Neuronal stem cell (in vitro differentiated cells): ENCODE data around the gene CCDC149.

Experiments used
- DNase-seq: peaks from one replicate; pipeline ENCODE4 v3.0.0-alpha.2; 2013; ENCODE audit warnings: low spot score
- H2AFZ ChIP-seq: one replicate; pipeline ENCODE4 v1.6.1; 2013; ENCODE audit warnings: mild to moderate bottlenecking, low read length, inconsistent platforms
- H2AK5ac ChIP-seq: 2 replicates; pipeline ENCODE4 v1.6.1; 2013; ENCODE audit warnings: low read depth, mild to moderate bottlenecking, inconsistent platforms, low read length, moderate library complexity, mixed read lengths
- H2BK120ac ChIP-seq: 2 replicates; pipeline ENCODE4 v1.6.1; 2013; ENCODE audit warnings: low read depth, mild to moderate bottlenecking, inconsistent platforms, low read length, moderate library complexity, mixed read lengths
- H2BK12ac ChIP-seq: one replicate; pipeline ENCODE4 v1.6.1; 2013; ENCODE audit warnings: low read length, inconsistent platforms
- H2BK15ac ChIP-seq: 2 replicates; pipeline ENCODE4 v1.6.1; 2013; ENCODE audit warnings: mild to moderate bottlenecking, low read length, inconsistent platforms, mixed read lengths
- H2BK5ac ChIP-seq: one replicate; pipeline ENCODE4 v1.6.1; 2013; ENCODE audit warnings: inconsistent platforms, mild to moderate bottlenecking, low read length, moderate library complexity
- H3K14ac ChIP-seq: one replicate; pipeline ENCODE4 v1.6.1; 2013; ENCODE audit warnings: low read length, inconsistent platforms
- H3K18ac ChIP-seq: 2 replicates; pipeline ENCODE4 v1.6.1; 2013; ENCODE audit warnings: low read length, inconsistent platforms
- H3K23ac ChIP-seq: 2 replicates; pipeline ENCODE4 v1.6.1; 2013; ENCODE audit warnings: low read depth, mild to moderate bottlenecking, mixed read lengths, low read length, inconsistent platforms; ENCODE audit not compliant: poor library complexity
- H3K27ac ChIP-seq: replicated peaks from 3 replicates; pipeline ENCODE4 v1.5.1; 2013; ENCODE audit warnings: low read length, inconsistent platforms
- H3K27me3 ChIP-seq, 3 experiments: 2 replicates each; pipeline ENCODE4 v1.6.1; 2013; ENCODE audit warnings: low read length in 3 of 3, mild to moderate bottlenecking in 2 of 3, inconsistent platforms in 1 of 3, low read depth in 1 of 3, mixed read lengths in 1 of 3, moderate library complexity in 1 of 3; ENCODE audit not compliant: control insufficient read depth in 3 of 3, insufficient read depth in 3 of 3
- H3K36me3 ChIP-seq, 2 donors: replicated peaks in 1 of 2; 2 replicates each; pipeline ENCODE4 v1.6.1; 2013; ENCODE audit warnings: low read length in 2 of 2; ENCODE audit not compliant: control insufficient read depth in 2 of 2, insufficient read depth in 2 of 2
- H3K4ac ChIP-seq: 2 replicates; pipeline ENCODE4 v1.6.1; 2013; ENCODE audit warnings: inconsistent platforms, mild to moderate bottlenecking, low read length, moderate library complexity
- H3K4me1 ChIP-seq, 2 donors: 1 replicate in 1 of 2; 2 replicates in 1 of 2; pipeline ENCODE4 v1.6.1; 2013; ENCODE audit warnings: low read length in 2 of 2, low read depth in 1 of 2; ENCODE audit not compliant: control insufficient read depth in 2 of 2, insufficient read depth in 1 of 2
- H3K4me2 ChIP-seq: one replicate; pipeline ENCODE4 v1.6.1; 2013; ENCODE audit warnings: mild to moderate bottlenecking, low read length, inconsistent platforms; ENCODE audit not compliant: insufficient read depth, poor library complexity, severe bottlenecking
- H3K4me3 ChIP-seq, 2 donors: 2 replicates each; pipeline ENCODE4 v1.5.1; 2013; ENCODE audit warnings: low read length in 2 of 2, mild to moderate bottlenecking in 2 of 2, inconsistent platforms in 1 of 2, moderate library complexity in 1 of 2
- H3K79me1 ChIP-seq: one replicate; pipeline ENCODE4 v1.6.1; 2013; ENCODE audit warnings: low read depth, mild to moderate bottlenecking, inconsistent platforms, low read length, moderate library complexity
- H3K9ac ChIP-seq: one replicate; pipeline ENCODE4 v1.6.1; 2013; ENCODE audit warnings: mild to moderate bottlenecking, low read depth, low read length, inconsistent platforms; ENCODE audit not compliant: poor library complexity
- H3K9me3 ChIP-seq, 2 donors: replicated peaks in 1 of 2; 2 replicates each; pipeline versions ENCODE3 to v1.6.1; 2013; ENCODE audit warnings: low read length in 2 of 2, mild to moderate bottlenecking in 2 of 2, inconsistent platforms in 1 of 2, low read depth in 1 of 2, mixed read lengths in 1 of 2, moderate library complexity in 1 of 2; ENCODE audit not compliant: control insufficient read depth in 2 of 2, insufficient read depth in 1 of 2
- H4K8ac ChIP-seq: one replicate; pipeline ENCODE4 v1.6.1; 2013; ENCODE audit warnings: low read depth, mild to moderate bottlenecking, inconsistent platforms, low read length, moderate library complexity
- H4K91ac ChIP-seq: one replicate; pipeline ENCODE4 v1.6.1; 2013; ENCODE audit warnings: low read length, low read depth, mild to moderate bottlenecking, inconsistent platforms; ENCODE audit not compliant: poor library complexity
- WGBS, 2 donors: extraction: QIAGEN DNeasy Blood & Tissue Kit; methylation state at CpG; one replicate each; pipeline ENCODE4 v1.1.7; 2013; ENCODE audit warnings: missing lambda C conversion rate in 2 of 2, mixed read lengths in 1 of 2; ENCODE audit not compliant: insufficient read length in 2 of 2, insufficient replicate concordance in 1 of 2; ENCODE audit errors: extremely low coverage in 2 of 2; 5-methylcytosine and 5-hydroxymethylcytosine counted together

CCDC149 gene

DNA sequence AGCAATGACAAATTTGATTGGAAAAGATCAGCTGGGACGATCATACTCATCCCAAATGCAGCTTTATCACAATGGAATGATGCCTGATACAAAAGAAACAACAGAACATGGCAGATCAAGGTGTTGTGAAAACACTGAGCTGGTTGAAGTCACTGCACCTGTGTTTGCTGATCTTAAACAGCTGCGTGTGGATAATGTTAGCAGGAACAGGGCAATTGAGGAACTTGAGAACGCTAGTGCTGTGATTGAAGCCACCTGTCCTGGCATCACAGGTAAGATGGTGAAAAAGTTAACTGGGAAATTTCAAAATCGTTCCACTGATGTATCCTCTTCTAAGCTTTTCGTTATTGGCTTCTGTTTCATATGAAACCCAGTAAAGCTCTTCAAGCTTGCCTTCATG lies 144.8 kb downstream of the CCDC149 start:
- H3K9me3 ChIP-seq = no peaks in the 10 kb centered on the region
- no peak overlapping the region for H3K9ac ChIP-seq
- no peak overlapping the region for H3K18ac ChIP-seq
- H2AK5ac ChIP-seq = no peak overlapping the region
- H2BK120ac ChIP-seq = no peak overlapping the region
- H2BK12ac ChIP-seq = no peak overlapping the region
- H2BK5ac ChIP-seq = no peak overlapping the region
- no peak overlapping the region for H3K23ac ChIP-seq
- no peak overlapping the region for H3K4ac ChIP-seq
- no peaks in the 10 kb centered on the region for H3K36me3 ChIP-seq
- no CpG with 5 or more reads among the region's 5 CpGs for WGBS, 2 donors
- no peaks in the 10 kb centered on the region for H3K79me1 ChIP-seq
- H2AFZ ChIP-seq = no peak overlapping the region
- H3K27ac ChIP-seq = no peak overlapping the region
- no peak overlapping the region for H4K91ac ChIP-seq
- DNase-seq = no peak
- H2BK15ac ChIP-seq = no peak overlapping the region
- H3K14ac ChIP-seq = no peak overlapping the region
- no peak overlapping the region for H3K4me3 ChIP-seq
- H3K27me3 ChIP-seq = no peaks in the 10 kb centered on the region
- no peak overlapping the region for H3K4me2 ChIP-seq
- H4K8ac ChIP-seq = no peak overlapping the region
- no peaks in the 10 kb centered on the region for H3K4me1 ChIP-seq

DNA sequence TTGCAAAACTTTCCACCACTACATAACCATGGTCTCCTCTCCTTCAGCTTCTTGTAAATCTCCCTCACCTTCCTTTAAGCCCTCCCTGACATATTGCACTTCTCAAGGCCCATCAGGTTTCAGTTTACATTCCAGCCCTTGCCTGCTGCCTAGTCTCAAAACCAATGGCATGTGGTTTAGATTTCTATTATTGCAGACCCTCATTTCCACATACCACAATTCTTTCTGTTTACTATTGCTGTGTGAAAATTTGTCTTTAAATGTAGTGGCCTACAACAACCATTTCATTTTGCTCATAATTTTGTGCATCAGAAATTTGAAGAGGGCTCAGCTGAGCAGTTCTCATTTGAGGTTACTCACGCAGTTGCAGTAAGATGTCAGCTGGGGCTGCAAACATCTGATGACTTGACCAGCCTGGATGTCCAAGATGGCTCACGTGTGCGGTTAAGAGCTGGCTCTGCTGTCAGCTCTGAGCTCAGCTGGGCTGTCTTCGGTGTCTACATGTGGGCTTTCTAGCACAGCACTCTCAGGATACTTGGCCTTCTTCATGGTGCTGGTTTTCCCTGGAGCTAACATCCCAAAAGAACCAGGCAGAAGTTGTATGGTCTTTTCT lies 147.4 kb downstream of the CCDC149 start:
- Histone ChIP-seq H4K91ac (no peak overlapping the region), H3K4ac (no peak overlapping the region), H2AFZ (no peak overlapping the region), H2AK5ac (no peak overlapping the region), H3K9me3 (no peaks in the 10 kb centered on the region), H3K27me3 (no peaks in the 10 kb centered on the region), H2BK5ac (no peak overlapping the region), H3K23ac (no peak overlapping the region), H3K4me3 (no peak overlapping the region), H3K4me1 (no peaks in the 10 kb centered on the region), H4K8ac (no peak overlapping the region), H3K9ac (no peak overlapping the region), H3K14ac (no peak overlapping the region), H2BK120ac (no peak overlapping the region), H3K27ac (no peak overlapping the region), H3K18ac (no peak overlapping the region), H2BK15ac (no peak overlapping the region), H2BK12ac (no peak overlapping the region), H3K4me2 (no peak overlapping the region), H3K36me3 (no peaks in the 10 kb centered on the region), H3K79me1 (no peaks in the 10 kb centered on the region)
- WGBS, 2 donors = no CpG with 5 or more reads among the region's 4 CpGs
- no peak for DNase-seq

DNA sequence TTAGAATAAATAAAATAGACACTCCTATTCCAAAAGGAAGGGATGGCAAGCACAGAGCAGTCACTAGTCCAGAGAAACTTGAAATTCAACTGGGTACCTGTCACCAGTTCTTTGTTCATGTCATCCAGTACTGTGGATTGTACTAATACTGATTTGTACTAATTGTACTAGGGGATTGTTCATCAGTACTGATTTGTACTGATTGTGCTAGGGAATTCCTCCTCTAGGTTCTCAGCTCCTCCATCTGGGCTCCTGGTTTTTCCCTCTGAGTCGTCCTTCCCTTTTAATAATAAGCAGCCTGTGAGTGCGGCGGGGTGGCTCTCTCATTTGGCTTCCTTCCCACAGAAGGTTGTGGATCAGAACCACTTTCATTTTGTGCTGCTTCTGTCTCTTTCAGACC lies 148.5 kb downstream of the CCDC149 start:
- Histone ChIP-seq H3K4me2 (no peak overlapping the region), H2AFZ (no peak overlapping the region), H4K8ac (no peak overlapping the region), H2BK5ac (no peak overlapping the region), H3K23ac (no peak overlapping the region), H3K9me3 (no peaks in the 10 kb centered on the region), H2AK5ac (no peak overlapping the region), H3K4me3 (no peak overlapping the region), H3K4ac (no peak overlapping the region), H3K79me1 (no peaks in the 10 kb centered on the region), H2BK15ac (no peak overlapping the region), H2BK12ac (no peak overlapping the region), H3K27me3 (no peaks in the 10 kb centered on the region), H3K4me1 (no peaks in the 10 kb centered on the region), H2BK120ac (no peak overlapping the region), H3K27ac (no peak overlapping the region), H3K18ac (no peak overlapping the region), H3K36me3 (no peaks in the 10 kb centered on the region), H3K9ac (no peak overlapping the region), H3K14ac (no peak overlapping the region), H4K91ac (no peak overlapping the region)
- no CpG with 5 or more reads among the region's 3 CpGs for WGBS, 2 donors
- no peak for DNase-seq

DNA sequence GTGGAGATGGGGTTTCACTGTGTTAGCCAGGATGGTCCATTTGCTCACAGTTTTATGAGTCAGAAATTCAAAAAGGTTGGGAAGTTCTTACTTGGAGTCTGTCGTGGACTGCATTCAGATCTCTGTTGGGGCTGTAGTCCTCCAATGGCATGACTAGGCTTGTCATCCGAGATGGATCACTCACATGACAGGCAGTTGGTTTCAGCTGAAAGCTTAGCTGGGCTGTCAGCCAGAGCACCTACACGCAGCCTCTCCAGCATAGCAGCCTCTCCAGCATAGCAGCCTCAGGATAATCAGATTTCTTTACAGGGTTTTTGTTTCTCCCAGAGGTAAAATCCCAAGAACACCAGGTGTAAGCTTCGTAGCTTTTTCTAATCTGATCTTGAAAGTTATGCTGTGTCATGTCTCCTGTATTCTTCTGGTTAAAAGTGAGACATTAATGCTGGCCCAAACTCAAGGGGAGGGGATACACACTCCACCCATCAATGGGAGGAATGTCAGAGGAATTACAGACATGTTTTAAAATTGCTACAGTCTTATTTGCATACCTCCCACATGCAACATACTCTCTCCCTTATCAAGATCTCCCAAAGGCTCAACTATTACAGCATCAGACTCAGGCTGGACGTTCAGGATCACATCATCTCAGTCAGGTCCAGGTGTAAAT lies 149.1 kb downstream of the CCDC149 start:
- Histone ChIP-seq H2BK120ac (no peak overlapping the region), H3K4me3 (no peak overlapping the region), H3K18ac (no peak overlapping the region), H3K4me2 (no peak overlapping the region), H2BK15ac (no peak overlapping the region), H3K4me1 (no peaks in the 10 kb centered on the region), H2AK5ac (no peak overlapping the region), H3K27ac (no peak overlapping the region), H3K79me1 (no peaks in the 10 kb centered on the region), H2AFZ (no peak overlapping the region), H4K8ac (no peak overlapping the region), H3K23ac (no peak overlapping the region), H4K91ac (no peak overlapping the region), H3K9me3 (no peaks in the 10 kb centered on the region), H2BK12ac (no peak overlapping the region), H3K27me3 (no peaks in the 10 kb centered on the region), H2BK5ac (no peak overlapping the region), H3K9ac (no peak overlapping the region), H3K36me3 (no peaks in the 10 kb centered on the region), H3K14ac (no peak overlapping the region), H3K4ac (no peak overlapping the region)
- DNase-seq = no peak
- no CpG with 5 or more reads among the region's 5 CpGs for WGBS, 2 donors
